Adrenal gland (tissue), 5 donors: Measurements from ENCODE around the gene TRAF1.

Experiments used
- CTCF ChIP-seq, 6 experiments: fragments of 450-650 bp in 4 of 6; fragments of 200-600 bp in 2 of 6; sonication (generic) in 1 of 6; IDR thresholded peaks; 1 replicate in 5 of 6; 2 replicates in 1 of 6; pipeline versions ENCODE4 v1.5.1 to v1.8.0; 2016 to 2021; ENCODE audit warnings: antibody characterized with exemption in 6 of 6, mild to moderate bottlenecking in 2 of 6, moderate library complexity in 1 of 6
- POLR2A ChIP-seq, 2 donors: fragments of 450-650 bp; IDR thresholded peaks; one replicate each; pipeline ENCODE4 v1.6.1; 2017; ENCODE audit warnings: antibody characterized with exemption in 2 of 2, mild to moderate bottlenecking in 2 of 2, moderate library complexity in 1 of 2
- donor health status: DM: no; HTN: no; CAD: no.

- no peak for TF ChIP-seq POLR2A (IDR thresholded peaks at IDR 0.05)
- TF ChIP-seq CTCF (IDR thresholded peaks at IDR 0.05), result no peak
These were observed 53.1 kb downstream of the TRAF1 start for GRCh38 chr9:120873512-120873911.
